Measurements from ENCODE around the gene THADA.

The THADA gene

DNA sequence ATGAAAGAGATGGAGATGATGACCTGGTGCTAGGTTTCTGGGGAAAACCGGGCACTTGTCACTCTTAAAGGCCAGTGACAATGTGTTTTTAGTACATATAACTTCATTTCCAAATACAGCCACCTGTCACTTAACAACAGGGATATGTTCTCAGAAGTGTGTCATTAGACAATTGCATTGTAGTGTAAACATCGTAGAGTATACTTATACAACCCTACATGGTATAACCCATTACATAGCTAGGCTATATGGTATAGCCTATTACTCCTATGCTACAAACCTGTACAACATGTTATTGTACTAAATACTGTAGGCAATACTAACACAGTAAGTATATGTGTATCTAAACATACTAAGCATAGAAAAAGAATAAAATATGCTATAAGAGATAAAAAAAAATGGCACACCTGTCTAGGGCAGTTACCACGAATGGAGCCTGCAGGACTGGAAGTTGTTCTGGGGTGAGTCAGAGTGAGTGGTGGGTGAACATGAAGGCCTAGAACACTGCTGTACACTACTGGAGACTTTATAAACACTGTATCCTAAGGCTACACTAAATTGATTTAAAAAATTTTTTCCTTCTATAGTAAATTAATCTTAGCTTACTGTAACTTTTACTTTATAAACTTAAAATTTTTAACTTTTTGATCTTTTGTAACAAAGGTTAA, 123.2 kb downstream of the THADA start:
- TF ChIP-seq GABPA (IDR thresholded peaks at IDR 0.05; ENCODE audit: low read depth), result no peak
- TF ChIP-seq, protein P1, sequence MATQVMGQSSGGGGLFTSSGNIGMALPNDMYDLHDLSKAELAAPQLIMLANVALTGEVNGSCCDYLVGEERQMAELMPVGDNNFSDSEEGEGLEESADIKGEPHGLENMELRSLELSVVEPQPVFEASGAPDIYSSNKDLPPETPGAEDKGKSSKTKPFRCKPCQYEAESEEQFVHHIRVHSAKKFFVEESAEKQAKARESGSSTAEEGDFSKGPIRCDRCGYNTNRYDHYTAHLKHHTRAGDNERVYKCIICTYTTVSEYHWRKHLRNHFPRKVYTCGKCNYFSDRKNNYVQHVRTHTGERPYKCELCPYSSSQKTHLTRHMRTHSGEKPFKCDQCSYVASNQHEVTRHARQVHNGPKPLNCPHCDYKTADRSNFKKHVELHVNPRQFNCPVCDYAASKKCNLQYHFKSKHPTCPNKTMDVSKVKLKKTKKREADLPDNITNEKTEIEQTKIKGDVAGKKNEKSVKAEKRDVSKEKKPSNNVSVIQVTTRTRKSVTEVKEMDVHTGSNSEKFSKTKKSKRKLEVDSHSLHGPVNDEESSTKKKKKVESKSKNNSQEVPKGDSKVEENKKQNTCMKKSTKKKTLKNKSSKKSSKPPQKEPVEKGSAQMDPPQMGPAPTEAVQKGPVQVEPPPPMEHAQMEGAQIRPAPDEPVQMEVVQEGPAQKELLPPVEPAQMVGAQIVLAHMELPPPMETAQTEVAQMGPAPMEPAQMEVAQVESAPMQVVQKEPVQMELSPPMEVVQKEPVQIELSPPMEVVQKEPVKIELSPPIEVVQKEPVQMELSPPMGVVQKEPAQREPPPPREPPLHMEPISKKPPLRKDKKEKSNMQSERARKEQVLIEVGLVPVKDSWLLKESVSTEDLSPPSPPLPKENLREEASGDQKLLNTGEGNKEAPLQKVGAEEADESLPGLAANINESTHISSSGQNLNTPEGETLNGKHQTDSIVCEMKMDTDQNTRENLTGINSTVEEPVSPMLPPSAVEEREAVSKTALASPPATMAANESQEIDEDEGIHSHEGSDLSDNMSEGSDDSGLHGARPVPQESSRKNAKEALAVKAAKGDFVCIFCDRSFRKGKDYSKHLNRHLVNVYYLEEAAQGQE (IDR thresholded peaks at IDR 0.05; ENCODE audit: insufficient replicate concordance, low read depth), result no peak
- TF ChIP-seq, protein P2, sequence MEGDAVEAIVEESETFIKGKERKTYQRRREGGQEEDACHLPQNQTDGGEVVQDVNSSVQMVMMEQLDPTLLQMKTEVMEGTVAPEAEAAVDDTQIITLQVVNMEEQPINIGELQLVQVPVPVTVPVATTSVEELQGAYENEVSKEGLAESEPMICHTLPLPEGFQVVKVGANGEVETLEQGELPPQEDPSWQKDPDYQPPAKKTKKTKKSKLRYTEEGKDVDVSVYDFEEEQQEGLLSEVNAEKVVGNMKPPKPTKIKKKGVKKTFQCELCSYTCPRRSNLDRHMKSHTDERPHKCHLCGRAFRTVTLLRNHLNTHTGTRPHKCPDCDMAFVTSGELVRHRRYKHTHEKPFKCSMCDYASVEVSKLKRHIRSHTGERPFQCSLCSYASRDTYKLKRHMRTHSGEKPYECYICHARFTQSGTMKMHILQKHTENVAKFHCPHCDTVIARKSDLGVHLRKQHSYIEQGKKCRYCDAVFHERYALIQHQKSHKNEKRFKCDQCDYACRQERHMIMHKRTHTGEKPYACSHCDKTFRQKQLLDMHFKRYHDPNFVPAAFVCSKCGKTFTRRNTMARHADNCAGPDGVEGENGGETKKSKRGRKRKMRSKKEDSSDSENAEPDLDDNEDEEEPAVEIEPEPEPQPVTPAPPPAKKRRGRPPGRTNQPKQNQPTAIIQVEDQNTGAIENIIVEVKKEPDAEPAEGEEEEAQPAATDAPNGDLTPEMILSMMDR (IDR thresholded peaks at IDR 0.05; ENCODE audit: insufficient read depth, low read length), result no peak
- no peak for TF ChIP-seq SPI1 (IDR thresholded peaks at IDR 0.05; ENCODE audit: borderline replicate concordance, low read depth)
- no peak for TF ChIP-seq POLR2AphosphoS5 (IDR thresholded peaks at IDR 0.05; ENCODE audit: low read depth)
- no peak for DNase-seq (ENCODE audit: low read depth in 1 of 2, low spot score in 1 of 2)
- Histone ChIP-seq H3K27ac (replicated peaks) (no peak overlapping the region), H3K4me3 (replicated peaks; ENCODE audit: insufficient read depth, low read length) (no peak overlapping the region), H3K27me3 (ENCODE audit: insufficient read depth, poor library complexity, severe bottlenecking) (no peaks in the 10 kb centered on the region)

- H3K27me3 ChIP-seq (ENCODE audit: insufficient read depth, poor library complexity, severe bottlenecking), result no peaks in the 10 kb centered on the region
- H3K27ac ChIP-seq (replicated peaks), result no peak overlapping the region
- H3K4me3 ChIP-seq (replicated peaks; ENCODE audit: insufficient read depth, low read length), result no peak overlapping the region
- no peak for DNase-seq (ENCODE audit: low read depth in 1 of 2, low spot score in 1 of 2)
- no peak for TF ChIP-seq SPI1 (IDR thresholded peaks at IDR 0.05; ENCODE audit: borderline replicate concordance, low read depth)
- TF ChIP-seq GABPA (IDR thresholded peaks at IDR 0.05; ENCODE audit: low read depth), result no peak
- TF ChIP-seq POLR2AphosphoS5 (IDR thresholded peaks at IDR 0.05; ENCODE audit: low read depth), result no peak
- TF ChIP-seq, protein P1 (IDR thresholded peaks at IDR 0.05; ENCODE audit: insufficient replicate concordance, low read depth), result no peak
- TF ChIP-seq, protein P2 (IDR thresholded peaks at IDR 0.05; ENCODE audit: insufficient read depth, low read length), result no peak
Observed at GRCh38 chr2:43469713-43470112, 126.1 kb downstream of the THADA start.

DNA sequence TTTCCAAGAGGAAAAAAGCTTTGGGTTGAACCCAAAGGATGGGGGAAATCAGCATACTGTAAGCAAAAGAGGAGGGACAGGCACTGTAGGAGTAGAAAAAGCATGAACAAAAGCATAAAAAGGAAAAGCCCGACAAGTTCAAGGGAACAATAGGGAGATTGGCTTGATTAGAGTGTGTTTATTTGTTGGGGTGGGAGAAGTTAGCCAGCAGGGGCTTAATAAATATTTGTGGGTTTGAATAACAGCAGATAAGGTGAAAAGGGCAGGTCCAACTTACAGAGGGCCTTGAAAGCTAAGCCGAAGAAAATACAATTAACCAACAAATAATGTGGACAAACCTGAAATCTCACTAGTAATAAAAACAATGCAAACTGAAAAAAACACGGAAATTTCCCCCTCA, 126.7 kb downstream of the THADA start:
- TF ChIP-seq SPI1 (IDR thresholded peaks at IDR 0.05; ENCODE audit: borderline replicate concordance, low read depth) (no peak), POLR2AphosphoS5 (IDR thresholded peaks at IDR 0.05; ENCODE audit: low read depth) (no peak), GABPA (IDR thresholded peaks at IDR 0.05; ENCODE audit: low read depth) (no peak)
- TF ChIP-seq, protein P1 (IDR thresholded peaks at IDR 0.05; ENCODE audit: insufficient replicate concordance, low read depth), result no peak
- TF ChIP-seq, protein P2 (IDR thresholded peaks at IDR 0.05; ENCODE audit: insufficient read depth, low read length), result no peak

More for the DNA sequence above, 126.7 kb downstream of the THADA start:
- Histone ChIP-seq H3K4me3 (replicated peaks; ENCODE audit: insufficient read depth, low read length) (no peak overlapping the region), H3K27ac (replicated peaks) (no peak overlapping the region), H3K27me3 (ENCODE audit: insufficient read depth, poor library complexity, severe bottlenecking) (no peaks in the 10 kb centered on the region)
- no peak for DNase-seq (ENCODE audit: low read depth in 1 of 2, low spot score in 1 of 2)

All from HL-60 (cell line).